D721Med (cell line): ENCODE measurements around the gene SULT1E1.

Experiments used
- DNase-seq: peaks from one replicate; pipeline ENCODE4 v3.0.0; 2011; ENCODE audit warnings: low spot score; ENCODE audit not compliant: insufficient read length
- FAIRE-seq: peaks from 2 replicates; lab custom pipeline; 2011; peaks lifted over from hg19 to GRCh38; lab: Jason Lieb, UNC
- TF ChIP-seq, protein P1 (sequence below): IDR thresholded peaks from 2 replicates; pipeline ENCODE4 v1.5.1; 2012; ENCODE audit warnings: mild to moderate bottlenecking, control low read depth; ENCODE audit not compliant: insufficient read depth; ENCODE audit errors: missing control alignments

SULT1E1 gene

DNA sequence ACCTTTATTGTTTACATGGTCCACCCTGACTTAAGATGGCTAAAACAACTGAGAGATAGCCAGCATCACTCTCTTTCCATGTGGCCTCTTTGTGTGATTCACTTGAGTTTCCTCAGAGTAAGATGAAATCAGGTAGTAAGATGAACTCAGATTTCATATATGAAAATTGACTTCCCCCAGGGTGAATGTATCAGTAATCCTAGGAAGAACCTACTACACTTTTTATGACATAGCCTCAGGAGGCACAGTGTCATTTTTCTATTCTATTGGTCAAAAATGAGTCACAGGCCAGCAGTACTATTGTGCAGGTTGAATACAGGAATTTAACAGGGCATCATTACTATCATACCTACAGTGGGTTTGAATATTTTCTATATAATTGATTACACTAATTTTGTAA lies 14.6 kb upstream of the SULT1E1 start:
- TF ChIP-seq, protein P1, sequence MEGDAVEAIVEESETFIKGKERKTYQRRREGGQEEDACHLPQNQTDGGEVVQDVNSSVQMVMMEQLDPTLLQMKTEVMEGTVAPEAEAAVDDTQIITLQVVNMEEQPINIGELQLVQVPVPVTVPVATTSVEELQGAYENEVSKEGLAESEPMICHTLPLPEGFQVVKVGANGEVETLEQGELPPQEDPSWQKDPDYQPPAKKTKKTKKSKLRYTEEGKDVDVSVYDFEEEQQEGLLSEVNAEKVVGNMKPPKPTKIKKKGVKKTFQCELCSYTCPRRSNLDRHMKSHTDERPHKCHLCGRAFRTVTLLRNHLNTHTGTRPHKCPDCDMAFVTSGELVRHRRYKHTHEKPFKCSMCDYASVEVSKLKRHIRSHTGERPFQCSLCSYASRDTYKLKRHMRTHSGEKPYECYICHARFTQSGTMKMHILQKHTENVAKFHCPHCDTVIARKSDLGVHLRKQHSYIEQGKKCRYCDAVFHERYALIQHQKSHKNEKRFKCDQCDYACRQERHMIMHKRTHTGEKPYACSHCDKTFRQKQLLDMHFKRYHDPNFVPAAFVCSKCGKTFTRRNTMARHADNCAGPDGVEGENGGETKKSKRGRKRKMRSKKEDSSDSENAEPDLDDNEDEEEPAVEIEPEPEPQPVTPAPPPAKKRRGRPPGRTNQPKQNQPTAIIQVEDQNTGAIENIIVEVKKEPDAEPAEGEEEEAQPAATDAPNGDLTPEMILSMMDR, result no peak
- FAIRE-seq, result no peak
- no peak for DNase-seq

DNA sequence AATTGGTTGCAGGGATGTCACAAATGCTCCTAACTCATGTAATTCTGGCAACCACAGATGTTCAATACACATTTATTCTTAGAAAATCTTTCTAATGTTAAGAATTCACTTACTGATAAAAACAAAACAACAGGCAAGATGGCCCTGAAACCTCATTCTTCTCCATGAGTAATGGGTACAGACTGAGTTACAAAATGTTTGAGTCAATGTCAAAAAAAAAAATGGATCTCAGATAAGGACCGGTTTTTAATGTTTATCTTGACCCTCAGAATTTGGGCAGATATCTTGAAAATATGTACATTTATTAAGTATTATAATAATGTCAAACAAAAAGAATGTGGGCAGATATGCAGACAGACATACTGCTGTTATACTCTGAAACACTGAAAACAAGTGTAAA lies 1.8 kb upstream of the SULT1E1 start:
- DNase-seq (no peak), FAIRE-seq (no peak)
- TF ChIP-seq, protein P1, result no peak

DNA sequence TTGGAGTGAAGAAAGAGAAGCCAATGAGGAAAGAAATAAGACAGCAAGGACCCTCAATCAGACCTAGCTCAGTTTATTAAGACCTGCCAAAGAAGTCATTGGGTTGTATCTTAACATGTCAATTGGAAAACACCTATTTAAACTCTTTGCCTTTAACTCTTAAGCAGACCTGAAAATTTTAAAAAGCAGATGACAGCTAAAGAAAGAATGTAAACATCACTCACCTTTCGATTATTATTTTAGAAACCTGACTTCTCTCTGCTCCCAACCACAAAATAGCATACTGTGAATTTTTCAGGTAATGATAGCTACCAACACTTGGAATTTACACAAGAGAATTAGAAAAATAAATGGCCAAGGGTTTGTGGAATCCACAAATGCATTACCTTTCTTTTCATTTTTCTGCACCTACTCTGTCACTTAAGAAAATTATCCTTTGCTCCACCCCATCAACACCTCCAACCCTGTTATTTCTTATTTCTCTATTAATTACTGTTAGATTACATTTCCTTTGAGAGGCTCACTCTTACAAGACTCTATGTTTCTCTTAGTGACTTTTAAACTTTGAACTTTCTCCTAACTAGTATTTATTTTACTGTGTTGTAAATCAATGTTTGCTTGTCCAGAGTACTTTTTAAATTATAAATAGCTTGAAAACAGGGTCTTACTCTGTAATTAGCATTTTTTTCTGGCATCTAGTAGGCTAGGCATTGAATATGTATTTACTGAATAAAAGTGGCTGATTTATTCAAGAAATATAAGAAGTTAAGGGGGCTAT lies 765 bp upstream of the SULT1E1 start:
- TF ChIP-seq, protein P1, result no peak
- FAIRE-seq (no peak), DNase-seq (no peak)

DNA sequence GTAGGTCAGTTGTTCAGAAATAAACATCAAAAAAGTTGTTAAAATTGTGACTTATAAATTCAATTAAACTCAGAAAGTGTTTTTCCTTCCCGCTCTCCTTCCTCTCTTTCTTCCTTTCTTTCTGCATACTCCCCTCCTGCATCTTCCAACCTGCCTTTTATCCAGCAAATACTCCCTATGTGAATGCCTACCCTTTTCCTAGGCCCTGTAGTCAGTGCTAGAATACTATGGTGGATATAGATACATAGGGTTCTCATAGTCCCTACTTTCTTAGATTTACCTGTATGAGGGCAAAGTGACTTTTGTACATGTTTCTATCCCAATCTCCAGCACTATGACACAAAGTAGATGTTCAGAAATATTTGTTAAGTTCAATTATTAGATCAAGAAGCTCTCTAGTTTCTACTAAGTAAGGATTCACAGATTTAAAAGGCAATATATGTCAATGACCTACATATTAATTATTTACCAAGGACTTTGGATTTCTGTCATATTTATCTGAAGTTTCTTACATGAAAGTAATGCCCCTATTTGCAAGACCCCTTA lies 732 bp downstream of the SULT1E1 start:
- TF ChIP-seq, protein P1, result no peak
- FAIRE-seq (no peak), DNase-seq (no peak)

DNA sequence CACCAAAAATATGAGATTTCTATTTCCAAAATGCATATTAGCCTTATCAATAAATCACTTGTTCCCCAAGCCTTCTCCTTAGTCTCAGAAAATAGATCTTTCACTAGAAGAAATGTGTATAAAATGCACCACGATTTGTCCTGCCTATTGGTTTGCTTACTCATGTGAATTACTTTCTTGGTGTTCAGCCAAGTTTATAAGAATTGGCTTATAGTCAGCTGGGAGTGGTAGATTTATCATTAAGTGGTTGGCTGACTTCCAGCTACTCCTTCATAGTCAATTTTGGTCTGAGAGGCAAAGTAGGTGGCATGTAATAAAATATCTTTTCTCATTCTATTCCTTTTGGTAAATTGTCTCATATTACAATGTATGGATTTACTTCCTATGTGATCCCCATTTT lies 1.3 kb downstream of the SULT1E1 start:
- TF ChIP-seq, protein P1, result no peak
- DNase-seq, result no peak
- no peak for FAIRE-seq

DNA sequence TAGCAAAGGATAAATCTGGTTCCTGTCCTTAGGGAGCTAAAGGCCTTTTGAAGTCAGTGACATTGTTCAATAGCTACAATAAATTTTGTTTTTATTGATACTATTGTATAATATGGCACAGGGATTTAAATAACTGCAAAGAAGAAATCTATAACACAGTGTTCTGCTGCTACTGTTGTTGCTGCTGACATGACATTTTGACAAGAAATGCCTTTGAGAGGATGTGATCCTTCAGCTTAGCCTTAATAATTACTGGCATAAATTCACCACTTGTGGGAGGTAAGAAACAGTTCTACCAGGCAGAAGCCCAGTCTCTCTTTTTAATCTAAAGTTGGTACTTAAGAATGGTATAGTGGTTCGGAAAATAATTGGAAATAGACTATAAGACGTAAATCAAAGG lies 4.1 kb downstream of the SULT1E1 start:
- DNase-seq (no peak), FAIRE-seq (no peak)
- TF ChIP-seq, protein P1, result no peak

DNA sequence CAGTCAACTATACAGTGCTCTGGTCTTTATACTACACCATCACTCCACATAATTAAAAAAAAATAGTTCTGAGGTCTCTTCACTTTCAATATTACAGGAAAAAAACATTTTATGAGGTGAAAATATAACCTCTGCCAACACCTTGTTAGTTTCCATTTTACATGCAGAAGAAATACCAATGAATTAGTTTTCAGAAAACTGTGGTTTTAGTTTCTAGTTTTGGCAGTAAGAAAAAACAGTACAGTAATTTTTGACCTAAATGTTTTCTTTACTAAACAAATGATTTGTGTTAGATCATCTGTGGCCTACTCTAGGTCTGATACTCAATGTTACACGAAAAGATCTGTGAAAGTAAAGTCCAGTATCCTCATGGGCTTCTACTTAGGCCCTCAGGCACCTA lies 10.0 kb downstream of the SULT1E1 start:
- TF ChIP-seq, protein P1, result no peak
- FAIRE-seq (no peak), DNase-seq (no peak)
